Measurements from ENCODE around the gene HTR4.
"Not testable (repeated sequence)": the region's sequence is repeated elsewhere in the genome, so short reads cannot be mapped to it uniquely, and the experiment has no call there.

HTR4 gene

GRCh38 chr5:148540647-148541046 lies 113.7 kb downstream of the HTR4 start:
- no peak overlapping the region for H3K4me3 ChIP-seq (ENCODE audit: low read depth, low read length)

- no peak overlapping the region for H3K4me3 ChIP-seq (ENCODE audit: low read depth, low read length)
Measured at GRCh38 chr5:148539851-148540250, 114.5 kb downstream of the HTR4 start.

- H3K4me3 ChIP-seq (ENCODE audit: low read depth, low read length): no peak overlapping the region
Measured at GRCh38 chr5:148535190-148535589, 119.1 kb downstream of the HTR4 start.

GRCh38 chr5:148532969-148533670 lies 121.2 kb downstream of the HTR4 start:
- H3K4me3 ChIP-seq (ENCODE audit: low read depth, low read length): no peak overlapping the region

GRCh38 chr5:148529450-148529849 lies 124.9 kb downstream of the HTR4 start:
- not testable (repeated sequence) for H3K4me3 ChIP-seq (ENCODE audit: low read depth, low read length)

- H3K4me3 ChIP-seq (ENCODE audit: low read depth, low read length): no peak overlapping the region
Measured at GRCh38 chr5:148524721-148525120, 129.6 kb downstream of the HTR4 start.

- H3K4me3 ChIP-seq (ENCODE audit: low read depth, low read length): no peak overlapping the region
Measured at GRCh38 chr5:148523139-148523538, 131.2 kb downstream of the HTR4 start.

GRCh38 chr5:148515460-148515859 lies 138.9 kb downstream of the HTR4 start:
- no peak overlapping the region for H3K4me3 ChIP-seq (ENCODE audit: low read depth, low read length)

GRCh38 chr5:148514344-148514743 lies 140.0 kb downstream of the HTR4 start:
- no peak overlapping the region for H3K4me3 ChIP-seq (ENCODE audit: low read depth, low read length)

- H3K4me3 ChIP-seq (ENCODE audit: low read depth, low read length): no peak overlapping the region
Measured at GRCh38 chr5:148512498-148512897, 141.8 kb downstream of the HTR4 start.

GRCh38 chr5:148511810-148512347 lies 142.4 kb downstream of the HTR4 start:
- H3K4me3 ChIP-seq (ENCODE audit: low read depth, low read length): no peak overlapping the region

GRCh38 chr5:148509893-148510292 lies 144.4 kb downstream of the HTR4 start:
- no peak overlapping the region for H3K4me3 ChIP-seq (ENCODE audit: low read depth, low read length)

- H3K4me3 ChIP-seq (ENCODE audit: low read depth, low read length): no peak overlapping the region
Measured at GRCh38 chr5:148507648-148508047, 146.7 kb downstream of the HTR4 start.

GRCh38 chr5:148499452-148499851 lies 154.9 kb downstream of the HTR4 start:
- H3K4me3 ChIP-seq (ENCODE audit: low read depth, low read length): no peak overlapping the region

- H3K4me3 ChIP-seq (ENCODE audit: low read depth, low read length): no peak overlapping the region
Measured at GRCh38 chr5:148497757-148498156, 156.6 kb downstream of the HTR4 start.

GRCh38 chr5:148492351-148492750 lies 162.0 kb downstream of the HTR4 start:
- H3K4me3 ChIP-seq (ENCODE audit: low read depth, low read length): no peak overlapping the region

- H3K4me3 ChIP-seq (ENCODE audit: low read depth, low read length): no peak overlapping the region
Measured at GRCh38 chr5:148491793-148492184, 162.5 kb downstream of the HTR4 start.

- no peak overlapping the region for H3K4me3 ChIP-seq (ENCODE audit: low read depth, low read length)
Measured at GRCh38 chr5:148491015-148491792, 163.1 kb downstream of the HTR4 start.

- no peak overlapping the region for H3K4me3 ChIP-seq (ENCODE audit: low read depth, low read length)
Measured at GRCh38 chr5:148488757-148489156, 165.6 kb downstream of the HTR4 start.

GRCh38 chr5:148486456-148486855 lies 167.9 kb downstream of the HTR4 start:
- no peak overlapping the region for H3K4me3 ChIP-seq (ENCODE audit: low read depth, low read length)

GRCh38 chr5:148484651-148485050 lies 169.7 kb downstream of the HTR4 start:
- H3K4me3 ChIP-seq (ENCODE audit: low read depth, low read length): no peak overlapping the region

- H3K4me3 ChIP-seq (ENCODE audit: low read depth, low read length): no peak overlapping the region
Measured at GRCh38 chr5:148483750-148484149, 170.6 kb downstream of the HTR4 start.

Data from iPS-11a (cell line).